ENCODE data around the gene HOXB1.
A peak's percentile ranks its signal among the peaks of the same experiment; 100 is the strongest.

DNA sequence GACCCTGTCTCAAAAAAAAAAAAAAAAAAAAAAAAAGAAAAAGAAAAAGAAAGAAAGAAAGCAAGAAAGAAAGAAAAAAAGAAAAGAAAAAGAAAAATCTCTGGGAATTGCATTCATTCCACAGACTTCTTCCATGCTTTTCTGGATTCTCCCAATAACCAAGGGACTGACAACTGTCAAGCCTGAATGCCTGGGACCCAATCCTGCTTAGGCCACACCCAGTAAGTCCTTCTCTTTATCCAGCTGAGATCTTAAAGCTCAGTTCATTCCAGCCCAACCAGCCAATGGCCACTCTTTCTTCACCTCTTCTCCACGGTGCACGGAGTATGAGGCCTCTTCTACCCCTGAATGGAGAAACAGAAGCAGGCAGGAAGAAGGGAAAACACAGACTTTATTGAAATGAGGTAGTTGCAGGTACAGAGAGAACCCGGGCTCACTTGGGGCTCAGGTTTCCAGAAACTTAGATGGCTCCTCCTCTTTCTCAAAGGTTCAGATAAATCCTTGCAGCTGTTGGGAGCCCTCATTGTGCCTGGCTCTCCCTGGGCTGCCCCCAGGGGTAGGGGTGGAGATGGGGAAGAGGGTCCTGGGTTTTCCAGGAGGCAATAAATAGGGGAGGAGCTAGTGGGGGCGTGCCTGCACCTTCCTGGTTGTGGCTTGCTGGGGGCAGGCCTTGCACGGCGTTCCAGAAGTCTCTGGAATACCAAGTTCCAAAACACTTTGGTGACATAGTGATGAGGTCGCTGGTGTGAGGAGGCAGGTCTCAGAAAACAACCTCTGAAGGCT lies 2.5 kb downstream of the HOXB1 start:
- TF ChIP-seq, protein P1, sequence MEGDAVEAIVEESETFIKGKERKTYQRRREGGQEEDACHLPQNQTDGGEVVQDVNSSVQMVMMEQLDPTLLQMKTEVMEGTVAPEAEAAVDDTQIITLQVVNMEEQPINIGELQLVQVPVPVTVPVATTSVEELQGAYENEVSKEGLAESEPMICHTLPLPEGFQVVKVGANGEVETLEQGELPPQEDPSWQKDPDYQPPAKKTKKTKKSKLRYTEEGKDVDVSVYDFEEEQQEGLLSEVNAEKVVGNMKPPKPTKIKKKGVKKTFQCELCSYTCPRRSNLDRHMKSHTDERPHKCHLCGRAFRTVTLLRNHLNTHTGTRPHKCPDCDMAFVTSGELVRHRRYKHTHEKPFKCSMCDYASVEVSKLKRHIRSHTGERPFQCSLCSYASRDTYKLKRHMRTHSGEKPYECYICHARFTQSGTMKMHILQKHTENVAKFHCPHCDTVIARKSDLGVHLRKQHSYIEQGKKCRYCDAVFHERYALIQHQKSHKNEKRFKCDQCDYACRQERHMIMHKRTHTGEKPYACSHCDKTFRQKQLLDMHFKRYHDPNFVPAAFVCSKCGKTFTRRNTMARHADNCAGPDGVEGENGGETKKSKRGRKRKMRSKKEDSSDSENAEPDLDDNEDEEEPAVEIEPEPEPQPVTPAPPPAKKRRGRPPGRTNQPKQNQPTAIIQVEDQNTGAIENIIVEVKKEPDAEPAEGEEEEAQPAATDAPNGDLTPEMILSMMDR (IDR thresholded peaks at IDR 0.05; ENCODE audit: control extremely low read depth in 1 of 3, insufficient read depth in 1 of 3, low read depth in 1 of 3, low read length in 3 of 3) = no peak
- peak in 1 of 2 experiments; percentile 83; a peak in 1 of 4 replicates for TF ChIP-seq HDAC2 (IDR thresholded peaks at IDR 0.05; ENCODE audit: borderline replicate concordance in 1 of 2, low read depth in 2 of 2, low read length in 2 of 2)
